Uterus (tissue), 4 donors: Measurements from ENCODE around the gene MCTP2. TPM values are rescaled to one million over a fixed set of nuclear protein-coding genes. Genes with fewer than 3 reads are reported as not detected.

Experiments
- DNase-seq, 2 donors: peaks; one replicate each; pipeline ENCODE4 v3.0.0-alpha.2; 2019 to 2020
- H3K27ac ChIP-seq, 2 donors: fragments of 200-600 bp; sonication (generic); 1 replicate in 1 of 2; 2 replicates in 1 of 2; pipeline ENCODE4 v1.5.1; 2016 to 2018
- H3K27me3 ChIP-seq, 2 donors: fragments of 200-600 bp; sonication (generic); one replicate each; pipeline ENCODE4 v1.5.1; 2018 to 2019; ENCODE audit warnings: control low read depth in 1 of 2
- H3K36me3 ChIP-seq, 2 donors: fragments of 200-600 bp; sonication (generic); one replicate each; pipeline ENCODE4 v1.5.1; 2019; ENCODE audit warnings: control low read depth in 1 of 2
- H3K4me1 ChIP-seq, 2 donors: fragments of 200-600 bp; sonication (generic); one replicate each; pipeline ENCODE4 v1.5.1; 2018 to 2019; ENCODE audit warnings: control low read depth in 1 of 2
- H3K4me3 ChIP-seq, 2 donors: fragments of 200-600 bp; sonication (generic); 1 replicate in 1 of 2; 2 replicates in 1 of 2; pipeline ENCODE4 v1.5.1; 2018 to 2019; ENCODE audit warnings: mild to moderate bottlenecking in 1 of 2
- H3K9me3 ChIP-seq, 2 donors: fragments of 200-600 bp; sonication (generic); one replicate each; pipeline ENCODE4 v1.5.1; 2019; ENCODE audit warnings: control low read depth in 1 of 2
- CTCF ChIP-seq, 4 experiments: fragments of 200-600 bp in 2 of 4; fragments of 450-650 bp in 2 of 4; sonication (generic) in 2 of 4; IDR thresholded peaks; one replicate each; pipeline ENCODE4 v1.5.1; 2016 to 2019; ENCODE audit warnings: antibody characterized with exemption in 4 of 4, mild to moderate bottlenecking in 2 of 4, moderate library complexity in 1 of 4
- POLR2A ChIP-seq, 2 donors: fragments of 450-650 bp; IDR thresholded peaks; one replicate each; pipeline ENCODE4 v1.6.1; 2016; ENCODE audit warnings: antibody characterized with exemption in 2 of 2, mild to moderate bottlenecking in 1 of 2, moderate library complexity in 1 of 2
- intact Hi-C: fragments of 100-400 bp; cut with DNase I; formaldehyde crosslinking; loops from one replicate; pipeline ENCODE4 v1.15.1; 2023; ENCODE audit warnings: low total_unique reads
- total RNA-seq, 4 donors: library from RNA; depleted of rRNA in 3 of 4; stranded (reverse); fragments of >200 nt in 3 of 4; gene quantifications; one replicate each; pipeline versions ENCODE4 v1.1.0 to v1.2.4, GENCODE V29; 2014 to 2023
- donor health status: DM: yes; HTN: yes; CAD: no.

Gene MCTP2
- total RNA-seq, 4 donors from 2014 or later: 3.3 to 98.9 (median 11.7) TPM

GRCh38 chr15:94348084-94348483, 116.7 kb downstream of the MCTP2 start:
- no peak overlapping the region for H3K27ac ChIP-seq

GRCh38 chr15:94351031-94351535, 119.7 kb downstream of the MCTP2 start:
- H3K27me3 ChIP-seq: no peaks in the 10 kb centered on the region
- no peaks in the 10 kb centered on the region for H3K9me3 ChIP-seq
- no peaks in the 10 kb centered on the region for H3K36me3 ChIP-seq
- TF ChIP-seq POLR2A (IDR thresholded peaks at IDR 0.05) (no peak), CTCF (IDR thresholded peaks at IDR 0.05) (no peak)
- no peak overlapping the region for H3K4me3 ChIP-seq
- DNase-seq: no peak
- no peak overlapping the region for H3K27ac ChIP-seq
- intact Hi-C loops: no loop called here
- no peaks in the 10 kb centered on the region for H3K4me1 ChIP-seq

More at GRCh38 chr15:94348084-94348483, 116.7 kb downstream of the MCTP2 start:
- no peaks in the 10 kb centered on the region for H3K27me3 ChIP-seq
- no peak for DNase-seq
- H3K4me1 ChIP-seq: no peaks in the 10 kb centered on the region
- intact Hi-C loops: no loop called here
- H3K4me3 ChIP-seq: no peak overlapping the region
- no peaks in the 10 kb centered on the region for H3K36me3 ChIP-seq
- no peak for TF ChIP-seq CTCF (IDR thresholded peaks at IDR 0.05)
- TF ChIP-seq POLR2A (IDR thresholded peaks at IDR 0.05): no peak
- no peaks in the 10 kb centered on the region for H3K9me3 ChIP-seq

- H3K27me3 ChIP-seq: no peaks in the 10 kb centered on the region
- H3K4me3 ChIP-seq: no peak overlapping the region
- DNase-seq: no peak
- intact Hi-C loops: no loop called here
- H3K27ac ChIP-seq: no peak overlapping the region
- no peaks in the 10 kb centered on the region for H3K4me1 ChIP-seq
- H3K36me3 ChIP-seq: no peaks in the 10 kb centered on the region
- H3K9me3 ChIP-seq: no peaks in the 10 kb centered on the region
- TF ChIP-seq CTCF (IDR thresholded peaks at IDR 0.05) (no peak), POLR2A (IDR thresholded peaks at IDR 0.05) (no peak)
Measured at GRCh38 chr15:94352636-94353487, 121.5 kb downstream of the MCTP2 start.

- no peaks in the 10 kb centered on the region for H3K9me3 ChIP-seq
- intact Hi-C loops: no loop called here
- H3K4me1 ChIP-seq: no peaks in the 10 kb centered on the region
- no peaks in the 10 kb centered on the region for H3K27me3 ChIP-seq
- no peaks in the 10 kb centered on the region for H3K36me3 ChIP-seq
- TF ChIP-seq POLR2A (IDR thresholded peaks at IDR 0.05) (no peak), CTCF (IDR thresholded peaks at IDR 0.05) (no peak)
- H3K4me3 ChIP-seq: no peak overlapping the region
- no peak overlapping the region for H3K27ac ChIP-seq
- no peak for DNase-seq
Measured at GRCh38 chr15:94353488-94353820, 122.1 kb downstream of the MCTP2 start.

- no peak for DNase-seq
Measured at GRCh38 chr15:94354655-94355054, 123.3 kb downstream of the MCTP2 start.

More at GRCh38 chr15:94354655-94355054, 123.3 kb downstream of the MCTP2 start:
- H3K27ac ChIP-seq: no peak overlapping the region
- H3K4me3 ChIP-seq: no peak overlapping the region
- no peaks in the 10 kb centered on the region for H3K36me3 ChIP-seq
- no peaks in the 10 kb centered on the region for H3K9me3 ChIP-seq
- intact Hi-C loops: no loop called here
- H3K27me3 ChIP-seq: no peaks in the 10 kb centered on the region
- H3K4me1 ChIP-seq: no peaks in the 10 kb centered on the region
- TF ChIP-seq CTCF (IDR thresholded peaks at IDR 0.05): no peak
